ENCODE measurements around the gene ANGPTL5. TPM values are rescaled to one million over a fixed set of nuclear protein-coding genes. Genes with fewer than 3 reads are reported as not detected.

Gene ANGPTL5
- total RNA-seq, 1 donor from 2014 or later: not detected

- Mint-ChIP-seq H3K4me1 (ENCODE audit: low read depth) (peaks cover 12% of the 10 kb centered on the region), H3K36me3 (ENCODE audit: low read depth) (no peaks in the 10 kb centered on the region)
Measured at GRCh38 chr11:101872171-101872882, 44.0 kb downstream of the ANGPTL5 start.

GRCh38 chr11:101870510-101870909 lies 45.8 kb downstream of the ANGPTL5 start:
- no peak for TF ChIP-seq CTCF (IDR thresholded peaks at IDR 0.05)
- no peak overlapping the region for H3K4me3 Mint-ChIP-seq (ENCODE audit: unreplicated experiment)

More at GRCh38 chr11:101872171-101872882, 44.0 kb downstream of the ANGPTL5 start:
- H3K27me3 Mint-ChIP-seq (ENCODE audit: low read depth): no peaks in the 10 kb centered on the region
- DNase-seq (ENCODE audit: low spot score): no peak
- no peak overlapping the region for H3K27ac Mint-ChIP-seq (ENCODE audit: unreplicated experiment)
- no peak overlapping the region for H3K4me3 Mint-ChIP-seq (ENCODE audit: unreplicated experiment)
- no peak for TF ChIP-seq CTCF (IDR thresholded peaks at IDR 0.05)
- H3K9me3 Mint-ChIP-seq (ENCODE audit: low read depth): peaks cover 9% of the 10 kb centered on the region

GRCh38 chr11:101867951-101868350 lies 48.4 kb downstream of the ANGPTL5 start:
- H3K27ac Mint-ChIP-seq (ENCODE audit: unreplicated experiment): no peak overlapping the region
- H3K4me3 Mint-ChIP-seq (ENCODE audit: unreplicated experiment): no peak overlapping the region
- DNase-seq (ENCODE audit: low spot score): no peak
- peaks cover 9% of the 10 kb centered on the region for H3K9me3 Mint-ChIP-seq (ENCODE audit: low read depth)
- no peaks in the 10 kb centered on the region for H3K27me3 Mint-ChIP-seq (ENCODE audit: low read depth)
- H3K4me1 Mint-ChIP-seq (ENCODE audit: low read depth): peaks cover 39% of the 10 kb centered on the region
- TF ChIP-seq CTCF (IDR thresholded peaks at IDR 0.05): no peak
- H3K36me3 Mint-ChIP-seq (ENCODE audit: low read depth): peaks cover 3% of the 10 kb centered on the region

More at GRCh38 chr11:101870510-101870909, 45.8 kb downstream of the ANGPTL5 start:
- peaks cover 6% of the 10 kb centered on the region for H3K9me3 Mint-ChIP-seq (ENCODE audit: low read depth)
- no peaks in the 10 kb centered on the region for H3K36me3 Mint-ChIP-seq (ENCODE audit: low read depth)
- H3K4me1 Mint-ChIP-seq (ENCODE audit: low read depth): peaks cover 26% of the 10 kb centered on the region
- DNase-seq (ENCODE audit: low spot score): no peak
- no peak overlapping the region for H3K27ac Mint-ChIP-seq (ENCODE audit: unreplicated experiment)
- no peaks in the 10 kb centered on the region for H3K27me3 Mint-ChIP-seq (ENCODE audit: low read depth)

- Mint-ChIP-seq H3K9me3 (ENCODE audit: low read depth) (peaks cover 9% of the 10 kb centered on the region), H3K27ac (ENCODE audit: unreplicated experiment) (peak overlapping the region; percentile 13), H3K4me3 (ENCODE audit: unreplicated experiment) (no peak overlapping the region), H3K36me3 (ENCODE audit: low read depth) (peaks cover 3% of the 10 kb centered on the region), H3K27me3 (ENCODE audit: low read depth) (no peaks in the 10 kb centered on the region), H3K4me1 (ENCODE audit: low read depth) (peaks cover 50% of the 10 kb centered on the region)
- no peak for TF ChIP-seq CTCF (IDR thresholded peaks at IDR 0.05)
- no peak for DNase-seq (ENCODE audit: low spot score)
Measured at GRCh38 chr11:101866619-101867491, 49.5 kb downstream of the ANGPTL5 start.

- H3K36me3 Mint-ChIP-seq (ENCODE audit: low read depth): peaks cover 3% of the 10 kb centered on the region
- H3K9me3 Mint-ChIP-seq (ENCODE audit: low read depth): peaks cover 9% of the 10 kb centered on the region
- TF ChIP-seq CTCF (IDR thresholded peaks at IDR 0.05): no peak
- no peak for DNase-seq (ENCODE audit: low spot score)
- no peak overlapping the region for H3K27ac Mint-ChIP-seq (ENCODE audit: unreplicated experiment)
- peaks cover 53% of the 10 kb centered on the region for H3K4me1 Mint-ChIP-seq (ENCODE audit: low read depth)
- H3K27me3 Mint-ChIP-seq (ENCODE audit: low read depth): no peaks in the 10 kb centered on the region
- no peak overlapping the region for H3K4me3 Mint-ChIP-seq (ENCODE audit: unreplicated experiment)
Measured at GRCh38 chr11:101864098-101864497, 52.2 kb downstream of the ANGPTL5 start.
